GM18873 (cell line): Measurements from ENCODE around the gene C4orf51.
A peak's percentile ranks its signal among the peaks of the same experiment; 100 is the strongest.

Experiments used
- ATAC-seq: cut with Tn5 transposase; IDR thresholded peaks from one replicate; pipeline ENCODE4 v1.9.1; 2021; ENCODE audit warnings: mild to moderate bottlenecking, moderate library complexity, moderate number of reproducible peaks; ENCODE audit not compliant: unreplicated experiment, low FRiP score

The C4orf51 gene

GRCh38 chr4:145709336-145709735 lies 29.4 kb downstream of the C4orf51 start:
- ATAC-seq, result no peak

DNA sequence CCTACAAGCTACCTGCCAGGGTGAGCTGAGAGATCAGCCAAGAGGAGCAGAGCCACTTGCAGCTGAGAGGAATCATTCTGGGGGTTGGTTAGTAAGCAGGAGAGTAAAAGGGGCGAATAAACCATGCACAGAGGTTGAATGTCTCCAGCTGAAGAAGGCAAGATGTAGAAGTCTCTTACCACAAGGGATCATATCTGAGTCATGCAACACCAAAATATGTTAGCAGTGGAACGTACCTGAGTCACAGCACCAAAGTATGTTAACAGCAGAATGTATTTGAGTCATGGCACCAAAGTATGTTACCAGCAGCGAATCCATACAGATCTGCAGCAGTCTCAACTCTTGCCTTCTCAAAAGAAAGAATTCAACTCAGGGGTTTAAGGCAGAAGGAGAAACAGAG lies 29.9 kb downstream of the C4orf51 start:
- no peak for ATAC-seq

- no peak for ATAC-seq
Measured at GRCh38 chr4:145716200-145716599, 36.3 kb downstream of the C4orf51 start.

DNA sequence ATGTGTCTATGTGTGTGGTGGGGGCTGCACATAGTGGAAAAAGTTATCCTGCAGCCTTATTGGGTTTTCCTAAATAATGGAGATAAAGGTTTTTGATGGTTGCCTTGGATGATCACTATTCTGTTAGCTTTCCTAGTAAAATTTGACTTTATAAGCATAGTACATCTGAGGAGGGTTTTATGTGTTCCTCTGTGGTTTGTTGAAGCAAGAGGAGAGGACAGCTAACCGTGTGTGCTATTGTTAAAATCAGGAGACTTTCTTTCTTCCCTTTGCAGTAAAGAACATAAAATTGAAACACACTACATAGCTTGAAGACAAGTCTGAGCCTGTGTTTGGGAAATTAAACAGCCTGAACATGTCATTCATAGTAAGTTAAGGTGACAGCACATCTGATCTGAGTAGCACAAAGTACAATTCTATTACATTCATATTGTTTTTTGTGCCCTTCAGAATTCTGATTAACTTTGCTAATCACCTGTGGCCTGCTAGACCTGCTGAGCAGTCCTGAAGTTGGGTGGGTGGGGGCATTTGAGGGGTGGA lies 36.8 kb downstream of the C4orf51 start:
- no peak for ATAC-seq

GRCh38 chr4:145719752-145720624 lies 40.0 kb downstream of the C4orf51 start:
- peak; percentile 69 for ATAC-seq

GRCh38 chr4:145720656-145721055 lies 40.7 kb downstream of the C4orf51 start:
- peak; percentile 18 for ATAC-seq

DNA sequence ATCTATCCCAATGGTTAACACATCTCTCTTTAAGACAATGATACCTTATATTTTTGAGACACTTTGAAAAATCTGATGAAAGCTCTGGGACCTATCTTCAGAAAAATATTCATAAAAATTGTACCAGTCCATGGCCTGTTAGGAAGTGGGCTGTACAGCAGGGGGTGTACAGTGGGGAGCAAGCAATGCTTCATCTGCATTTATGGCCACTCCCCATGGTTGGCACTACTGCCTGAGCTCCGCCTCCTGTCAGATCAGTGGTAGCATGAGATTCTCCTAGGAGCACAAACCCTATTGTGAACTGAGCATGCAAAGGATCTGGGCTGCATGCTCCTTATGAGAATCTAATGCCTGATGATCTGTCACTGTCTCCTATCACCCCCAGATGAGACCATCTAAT lies 42.6 kb downstream of the C4orf51 start:
- no peak for ATAC-seq

GRCh38 chr4:145723336-145723735 lies 43.4 kb downstream of the C4orf51 start:
- no peak for ATAC-seq

DNA sequence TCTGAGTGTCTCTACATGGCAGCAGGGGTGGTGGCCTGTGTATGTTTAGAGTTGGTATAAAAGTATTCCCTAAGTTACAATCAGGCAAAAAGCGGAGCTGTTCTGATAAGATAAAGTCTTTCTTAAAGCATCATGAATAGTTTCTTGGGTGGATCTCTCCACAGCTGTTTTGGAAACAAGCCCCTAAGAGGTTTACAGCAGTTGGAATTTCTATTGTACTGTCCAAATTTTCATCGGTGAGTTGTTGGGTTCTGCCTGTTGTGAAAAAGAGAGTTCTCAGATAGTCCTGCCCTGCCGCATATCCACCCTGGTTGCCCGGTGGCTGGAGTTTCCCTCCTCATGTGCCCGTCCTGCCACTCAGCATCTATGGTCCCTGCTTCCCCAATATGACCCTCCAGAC lies 50.1 kb downstream of the C4orf51 start:
- no peak for ATAC-seq

DNA sequence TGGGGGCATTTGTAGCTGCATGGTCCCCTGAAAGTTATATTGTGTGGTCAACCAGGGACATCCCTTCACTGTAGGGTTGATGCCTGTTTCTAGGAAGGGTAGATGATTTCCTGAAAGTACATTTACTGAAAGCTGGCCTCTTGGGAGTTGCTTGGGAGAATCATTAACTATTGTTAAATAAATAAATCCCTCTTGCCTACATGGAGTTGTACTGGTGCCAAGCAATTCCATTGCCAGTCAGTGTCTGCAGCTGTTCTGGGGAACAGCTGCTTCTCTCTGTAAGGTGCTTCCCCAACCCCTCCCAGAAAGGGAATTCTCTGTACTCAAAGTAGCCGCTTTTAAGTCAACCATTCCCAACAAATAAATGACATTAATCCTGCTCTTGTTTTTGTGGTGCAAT lies 51.1 kb downstream of the C4orf51 start:
- no peak for ATAC-seq

GRCh38 chr4:145732001-145732815 lies 52.3 kb downstream of the C4orf51 start:
- no peak for ATAC-seq

- no peak for ATAC-seq
Measured at GRCh38 chr4:145732895-145733880, 53.2 kb downstream of the C4orf51 start.

DNA sequence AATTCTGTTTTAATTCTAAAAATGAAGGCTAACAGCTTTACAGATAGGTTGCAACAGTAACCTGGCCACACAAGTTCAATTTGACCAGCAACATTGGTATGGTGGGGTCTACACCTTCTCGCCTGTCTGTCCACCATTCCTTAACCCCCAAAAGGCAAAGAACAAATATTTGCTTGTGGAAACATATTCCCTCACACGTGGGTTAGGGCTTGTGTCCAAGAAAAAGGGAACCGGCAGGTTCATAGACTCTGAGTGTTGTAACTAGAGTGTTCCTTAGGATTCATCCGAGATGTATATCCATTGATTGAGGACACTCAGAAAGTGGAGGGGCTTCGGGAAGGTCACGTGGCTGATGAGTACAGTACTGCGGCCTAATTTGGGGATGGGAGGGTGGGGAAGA lies 54.1 kb downstream of the C4orf51 start:
- ATAC-seq, result no peak

DNA sequence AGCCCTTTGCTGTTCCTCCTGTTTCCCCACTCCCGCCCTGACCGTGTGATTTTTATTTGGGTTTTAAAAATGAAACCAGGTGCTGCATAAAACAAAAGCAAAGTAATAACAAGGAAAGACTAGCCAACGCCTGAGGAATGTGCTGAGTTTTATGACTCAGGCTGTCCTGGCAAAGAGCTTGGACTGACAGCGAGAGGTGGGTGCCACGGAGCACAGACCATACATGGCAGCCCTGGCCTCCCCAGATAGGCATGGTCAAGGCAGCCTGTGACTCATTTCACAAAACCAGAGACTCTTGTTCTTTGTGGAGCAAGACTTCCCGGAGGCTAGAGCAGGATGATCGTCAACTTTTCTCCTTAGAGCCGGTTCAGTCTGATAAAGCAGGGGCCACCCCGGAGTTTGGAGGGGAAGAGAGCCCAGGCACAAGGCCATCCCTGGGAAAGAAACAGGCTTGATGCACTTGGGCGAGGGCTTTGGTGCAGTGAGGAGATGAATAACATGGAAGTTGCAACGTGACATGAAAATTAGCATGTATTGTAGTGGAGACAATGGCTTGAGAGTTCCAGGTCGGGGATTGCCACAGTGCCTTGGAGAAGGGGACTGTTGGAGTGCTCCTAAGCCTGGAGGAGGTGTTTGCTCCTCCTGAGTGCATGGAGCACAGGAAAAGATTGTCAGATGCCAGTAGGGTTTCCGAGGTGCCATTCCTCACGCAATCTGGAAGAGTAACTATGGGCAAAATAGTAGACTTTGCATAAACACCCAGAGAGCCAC lies 54.8 kb downstream of the C4orf51 start:
- ATAC-seq, result peak; percentile 55

DNA sequence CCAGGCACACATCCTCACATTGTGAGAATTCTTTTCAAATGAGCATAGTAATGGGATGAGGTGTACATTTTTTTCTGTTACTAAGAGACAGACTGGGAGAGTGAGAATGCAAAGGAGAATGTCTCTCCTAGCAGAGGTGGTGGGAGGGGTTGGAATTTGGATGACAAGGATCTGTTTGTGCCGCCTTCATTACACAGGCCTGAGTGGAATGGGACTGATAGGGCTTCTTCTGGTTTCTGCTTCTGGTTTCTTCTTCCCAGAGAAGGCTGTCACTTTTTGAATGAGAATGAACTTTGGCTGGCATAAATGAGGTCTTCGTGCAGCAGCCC lies 55.4 kb downstream of the C4orf51 start:
- ATAC-seq, result no peak

DNA sequence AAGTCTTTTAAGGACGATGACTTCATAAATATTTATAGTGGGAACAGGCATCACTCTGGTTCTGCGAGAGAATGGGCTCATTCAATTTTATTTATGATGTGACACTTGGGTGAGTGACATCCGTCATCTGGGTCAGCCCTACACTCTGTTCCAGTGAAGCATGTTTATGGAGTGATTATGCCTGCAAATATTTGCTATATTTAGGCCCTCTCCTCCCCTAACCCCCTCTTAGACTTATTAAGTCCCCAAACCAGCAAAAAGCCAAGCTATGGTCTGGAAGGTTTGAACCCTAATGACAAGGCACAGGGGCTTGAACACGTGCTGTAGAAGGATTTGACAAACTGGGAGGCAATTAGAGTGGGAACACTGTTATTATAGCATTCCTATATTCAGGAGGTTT lies 55.9 kb downstream of the C4orf51 start:
- no peak for ATAC-seq

DNA sequence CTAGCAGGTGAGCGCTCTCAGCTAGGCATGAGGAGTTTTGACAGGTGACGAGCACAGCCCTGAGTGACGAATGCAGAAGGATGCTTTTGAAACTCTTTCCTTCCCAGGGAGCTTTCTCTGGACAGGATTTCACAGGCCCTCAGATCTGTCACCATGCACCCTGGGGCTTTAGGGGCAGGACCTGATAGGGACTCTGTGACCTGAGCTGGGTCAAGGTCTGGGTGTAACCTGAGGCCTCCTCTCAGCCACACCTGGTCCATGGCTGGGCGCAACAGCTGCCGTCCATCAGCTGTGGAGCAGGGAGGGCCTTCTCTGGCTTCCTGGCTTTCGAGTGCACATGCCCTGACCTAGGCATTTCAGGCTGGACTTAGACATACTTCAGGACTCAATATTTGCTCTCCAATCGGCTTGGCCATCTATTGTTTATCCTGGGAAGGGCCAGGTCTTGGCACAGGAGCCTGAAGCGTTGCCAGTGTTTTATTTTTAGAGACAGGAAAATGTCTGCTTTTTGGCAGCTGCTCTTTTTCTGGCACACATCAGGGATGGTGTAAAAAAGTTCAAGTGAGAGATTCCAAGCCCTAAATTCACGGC lies 56.4 kb downstream of the C4orf51 start:
- ATAC-seq, result no peak

- no peak for ATAC-seq
Measured at GRCh38 chr4:145739845-145740244, 59.9 kb downstream of the C4orf51 start.

- no peak for ATAC-seq
Measured at GRCh38 chr4:145740806-145741205, 60.9 kb downstream of the C4orf51 start.
